LHCN-M2 (cell line): ENCODE data around the gene EBF3. TPM values are rescaled to one million over a fixed set of nuclear protein-coding genes. Genes with fewer than 3 reads are reported as not detected.
"Not testable (repeated sequence)": the region's sequence is repeated elsewhere in the genome, so short reads cannot be mapped to it uniquely, and the experiment has no call there.

Experiments used
- DNase-seq: peaks from one replicate; pipeline ENCODE4 v3.0.0-alpha.2; 2012; ENCODE audit warnings: low read depth
- total RNA-seq: library from RNA; depleted of rRNA; stranded (reverse); fragments of >200 nt; gene quantifications from 2 replicates; pipeline ENCODE4 v1.2.3, GENCODE V29; 2014

Gene EBF3
- total RNA-seq, 1 experiment from 2014 or later = 45.2 TPM

DNA sequence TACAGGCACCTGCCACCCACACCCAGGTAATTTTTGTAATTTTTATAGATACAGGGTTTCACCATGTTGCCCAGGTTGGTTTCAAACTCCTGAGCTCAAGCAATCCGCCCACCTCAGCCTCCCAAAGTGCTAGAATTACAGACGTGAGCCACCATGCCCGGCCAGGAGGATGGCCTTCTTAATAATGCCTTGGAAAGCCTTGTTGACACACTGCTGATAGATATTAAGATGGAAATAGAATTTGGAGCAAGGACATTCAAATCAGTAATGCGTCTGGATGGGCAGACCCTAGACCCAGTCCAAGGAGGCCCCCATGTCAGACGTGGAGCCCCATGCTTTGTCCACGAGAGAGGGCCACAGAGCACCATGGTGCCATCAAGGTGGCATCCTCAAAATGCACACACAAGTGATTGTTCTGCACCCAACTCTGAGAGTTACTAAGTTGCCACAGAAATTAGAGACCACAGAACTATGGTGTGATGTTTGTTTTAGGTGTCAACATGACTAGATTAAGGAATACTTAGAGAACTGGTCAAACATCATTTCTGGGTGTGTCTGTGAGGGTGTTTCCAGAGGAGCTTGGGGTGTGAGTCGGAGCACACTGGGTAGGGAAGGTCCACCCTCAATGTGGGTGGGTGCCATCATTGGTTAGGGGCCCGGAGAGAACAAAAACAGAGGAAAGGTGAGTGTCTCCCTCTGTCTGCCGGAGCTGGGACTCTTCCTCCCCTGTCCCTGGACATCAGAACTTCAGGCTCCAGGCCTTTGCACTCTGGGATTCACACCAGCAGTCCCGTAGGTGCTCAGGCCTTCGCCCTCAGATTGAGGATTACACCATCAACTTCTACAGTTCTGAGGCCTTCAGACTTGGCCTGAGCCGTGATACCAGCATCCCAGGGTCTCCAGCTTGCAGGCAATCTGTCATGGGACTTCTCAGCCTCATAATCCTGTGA is 34.5 kb downstream of the EBF3 start:
- DNase-seq = no peak

- no peak for DNase-seq
Measured at GRCh38 chr10:129927351-129928120, 36.5 kb downstream of the EBF3 start.

DNA sequence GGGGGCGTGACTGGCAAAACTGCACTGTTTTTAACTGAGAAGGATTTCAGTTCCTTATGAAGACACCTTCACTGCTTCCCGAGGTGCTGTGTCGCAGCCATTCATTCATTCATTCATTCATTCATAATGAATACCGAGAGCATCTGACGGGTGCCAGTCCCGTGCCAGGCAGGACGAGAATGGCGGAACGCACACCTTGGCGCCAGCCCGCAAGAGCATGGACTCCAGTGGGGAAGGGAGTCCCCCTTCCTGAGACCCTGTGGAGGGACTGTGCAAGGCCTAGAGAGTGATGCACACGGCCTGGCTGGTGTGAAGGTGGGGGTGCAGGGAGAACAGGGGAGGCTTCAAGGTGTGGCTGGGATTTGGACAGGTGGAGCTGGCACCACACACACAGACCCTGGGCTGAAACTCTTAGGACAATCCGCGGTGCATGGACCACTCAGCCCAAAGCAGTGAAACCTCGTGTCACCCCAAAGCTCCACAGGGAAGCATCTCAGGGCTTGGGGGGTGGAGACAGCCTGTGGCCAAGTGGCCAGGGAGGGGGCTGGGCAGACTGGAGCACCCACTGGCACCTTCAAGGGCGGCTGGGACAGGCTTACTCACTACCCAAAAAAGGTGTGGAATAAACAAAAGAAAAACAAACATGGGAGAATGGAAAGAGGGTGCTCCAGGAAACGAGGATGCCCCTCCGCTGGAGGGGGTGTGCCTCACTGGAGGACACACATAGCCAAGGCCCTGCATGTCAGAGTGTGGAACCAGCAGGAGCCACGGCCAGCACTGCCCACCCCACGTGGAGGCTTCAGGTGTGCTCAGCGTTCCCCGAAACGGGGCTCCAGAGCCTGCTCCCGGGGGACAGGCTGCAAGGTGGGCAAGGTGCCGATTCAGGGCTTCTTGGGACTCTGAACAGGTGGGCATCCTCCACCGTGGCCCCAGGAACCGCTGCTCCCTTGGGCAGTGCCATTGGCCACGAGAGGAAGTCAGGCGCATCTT is 37.7 kb downstream of the EBF3 start:
- DNase-seq = no peak

- DNase-seq = no peak
Measured at GRCh38 chr10:129924375-129925085, 39.5 kb downstream of the EBF3 start.

- no peak for DNase-seq
Measured at GRCh38 chr10:129922598-129923123, 41.4 kb downstream of the EBF3 start.

GRCh38 chr10:129921801-129922597 is 42.1 kb downstream of the EBF3 start:
- DNase-seq = no peak

DNA sequence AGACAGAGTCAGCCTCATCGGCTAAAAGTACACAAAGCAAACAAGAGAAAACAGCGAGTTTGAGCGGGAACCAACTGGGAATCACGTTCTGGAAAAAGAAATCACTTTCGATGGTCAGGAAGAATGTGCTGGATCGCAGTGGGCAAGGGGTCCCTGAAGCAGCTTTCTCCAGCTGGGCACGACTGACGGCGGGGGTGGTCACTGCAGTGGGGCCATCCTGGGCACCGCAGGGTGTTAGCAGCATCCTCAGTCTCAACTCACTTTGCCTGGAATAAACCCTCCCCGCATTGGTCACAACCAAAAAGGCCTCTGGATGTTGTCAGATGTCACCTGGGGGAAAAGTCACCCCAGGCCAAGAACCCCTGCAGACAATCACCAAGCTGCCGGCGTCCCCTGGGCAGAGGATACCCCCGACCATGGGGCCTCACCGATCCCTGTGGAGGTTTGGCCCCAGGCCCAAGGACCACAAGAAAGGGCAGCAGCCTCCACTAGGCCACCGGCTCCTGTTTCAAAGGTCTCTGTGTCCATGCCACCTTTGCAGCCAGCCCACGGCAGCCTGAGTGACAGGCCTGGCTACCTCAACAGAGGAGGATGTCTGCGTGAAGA is 42.9 kb downstream of the EBF3 start:
- DNase-seq = no peak

DNA sequence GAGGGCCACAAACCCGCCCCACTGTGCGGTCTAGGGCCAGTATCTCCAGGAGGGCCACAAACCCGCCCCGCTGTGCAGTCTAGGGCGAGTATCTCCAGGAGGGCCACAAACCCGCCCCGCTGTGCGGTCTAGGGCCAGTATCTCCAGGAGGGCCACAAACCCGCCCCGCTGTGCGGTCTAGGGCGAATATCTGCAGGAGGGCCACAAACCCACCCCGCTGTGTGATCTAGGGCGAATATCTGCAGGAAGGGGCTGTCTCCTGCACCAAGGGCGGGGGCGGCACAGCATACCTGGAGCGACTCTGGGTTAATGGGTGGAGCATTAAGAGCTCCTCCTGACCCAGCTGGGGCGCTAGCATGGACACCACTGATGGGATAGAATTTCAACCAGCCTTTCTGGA is 43.9 kb downstream of the EBF3 start:
- DNase-seq = not testable (repeated sequence)

GRCh38 chr10:129919358-129919757 is 44.7 kb downstream of the EBF3 start:
- DNase-seq = no peak

DNA sequence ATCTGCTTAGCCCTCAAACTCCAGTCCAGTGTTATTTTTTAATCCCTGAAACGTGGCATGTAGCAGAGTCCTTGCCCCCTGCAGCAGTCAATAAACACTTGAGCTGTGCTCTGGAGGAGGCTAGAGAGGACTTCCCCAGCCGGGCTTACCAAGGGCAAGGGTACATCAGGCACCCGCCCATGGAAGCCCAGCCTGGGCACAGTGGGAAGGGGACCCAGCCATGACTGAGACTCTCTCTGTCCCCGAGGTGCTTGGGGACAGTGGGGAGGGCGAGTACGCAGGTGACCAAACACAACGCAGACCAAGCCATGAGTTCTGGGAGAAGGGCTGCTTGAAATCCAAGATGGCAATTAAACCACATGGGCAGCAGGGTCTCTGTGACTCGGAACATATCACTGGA is 45.2 kb downstream of the EBF3 start:
- no peak for DNase-seq

DNA sequence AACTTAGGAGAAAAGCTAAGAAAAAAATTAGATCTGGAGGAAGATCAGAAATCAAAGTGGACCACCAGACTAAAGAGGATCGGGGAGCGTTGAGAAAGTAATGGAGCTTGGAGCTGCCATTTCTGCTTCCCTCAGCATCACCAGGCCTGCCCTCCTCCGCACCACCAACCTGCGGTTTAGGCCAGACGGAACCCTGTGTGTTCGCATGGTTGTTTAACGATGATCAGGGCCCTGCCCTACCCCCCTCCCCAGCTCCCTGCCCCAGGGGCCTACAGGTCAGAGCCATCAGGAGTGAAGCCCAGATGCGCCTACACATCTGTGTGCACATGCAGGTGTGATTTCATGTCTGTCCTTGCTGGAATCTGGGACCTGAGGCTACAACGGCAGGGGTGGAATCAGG is 45.7 kb downstream of the EBF3 start:
- no peak for DNase-seq

DNA sequence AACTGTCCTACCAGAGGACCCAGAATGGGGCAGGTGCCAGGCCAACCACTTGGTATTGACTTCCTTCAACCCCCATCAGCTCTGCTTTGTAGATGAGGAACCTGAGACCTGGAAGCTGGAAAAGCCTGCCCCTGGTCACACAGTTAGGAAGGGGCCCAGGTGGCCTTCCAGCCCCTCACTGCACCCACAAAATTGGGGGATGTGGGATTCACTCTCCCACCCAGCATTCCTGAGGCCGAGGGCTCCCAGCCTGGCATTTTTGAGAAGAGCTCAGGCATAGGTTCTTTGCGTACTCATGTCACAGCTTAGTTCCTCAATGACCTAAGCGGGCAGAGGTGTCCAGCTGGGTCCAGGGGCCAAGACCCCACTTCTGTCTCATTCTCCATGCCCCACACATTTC is 46.1 kb downstream of the EBF3 start:
- no peak for DNase-seq

GRCh38 chr10:129916506-129916995 is 47.5 kb downstream of the EBF3 start:
- no peak for DNase-seq

DNA sequence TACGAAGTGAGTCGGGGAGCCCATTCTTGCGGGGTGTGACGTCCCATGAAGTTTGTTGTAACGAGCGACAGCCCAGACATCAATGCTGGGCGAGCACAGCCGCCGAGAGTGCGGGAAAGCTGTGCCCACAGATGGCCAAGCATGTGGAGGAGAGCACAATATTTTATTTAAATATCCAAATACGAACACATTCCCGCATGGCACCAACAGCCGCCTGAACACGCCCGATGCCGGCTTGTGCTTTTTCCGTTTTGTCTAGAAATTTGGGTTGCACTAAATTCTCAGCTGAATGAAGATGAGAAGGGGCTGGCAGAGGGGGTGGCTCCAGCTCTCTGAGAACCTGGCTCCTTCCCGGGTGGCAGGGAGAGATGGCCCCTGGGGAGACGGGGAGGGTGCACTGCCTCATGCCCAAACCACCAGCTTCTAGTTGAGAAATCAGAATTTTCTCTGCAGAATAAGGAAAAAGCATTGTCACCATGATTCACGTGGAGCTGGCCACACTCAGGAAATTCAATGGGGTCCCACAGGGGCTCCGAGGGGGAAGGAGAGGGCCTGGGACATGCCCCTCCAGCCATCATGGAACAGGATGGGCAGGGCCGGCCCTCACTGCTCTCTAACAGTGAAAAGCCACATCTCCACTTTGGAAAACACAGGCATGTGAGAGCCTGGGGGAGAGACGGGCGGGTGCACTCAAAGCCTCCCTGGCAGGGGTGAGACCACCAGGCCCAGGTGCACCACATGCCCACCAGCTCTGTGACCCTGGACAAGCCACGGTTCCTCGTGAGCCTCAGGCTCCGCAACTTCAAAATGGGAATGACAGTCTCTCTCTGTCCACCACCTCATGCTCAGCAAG is 48.3 kb downstream of the EBF3 start:
- DNase-seq = no peak

GRCh38 chr10:129914960-129915359 is 49.1 kb downstream of the EBF3 start:
- DNase-seq = no peak

DNA sequence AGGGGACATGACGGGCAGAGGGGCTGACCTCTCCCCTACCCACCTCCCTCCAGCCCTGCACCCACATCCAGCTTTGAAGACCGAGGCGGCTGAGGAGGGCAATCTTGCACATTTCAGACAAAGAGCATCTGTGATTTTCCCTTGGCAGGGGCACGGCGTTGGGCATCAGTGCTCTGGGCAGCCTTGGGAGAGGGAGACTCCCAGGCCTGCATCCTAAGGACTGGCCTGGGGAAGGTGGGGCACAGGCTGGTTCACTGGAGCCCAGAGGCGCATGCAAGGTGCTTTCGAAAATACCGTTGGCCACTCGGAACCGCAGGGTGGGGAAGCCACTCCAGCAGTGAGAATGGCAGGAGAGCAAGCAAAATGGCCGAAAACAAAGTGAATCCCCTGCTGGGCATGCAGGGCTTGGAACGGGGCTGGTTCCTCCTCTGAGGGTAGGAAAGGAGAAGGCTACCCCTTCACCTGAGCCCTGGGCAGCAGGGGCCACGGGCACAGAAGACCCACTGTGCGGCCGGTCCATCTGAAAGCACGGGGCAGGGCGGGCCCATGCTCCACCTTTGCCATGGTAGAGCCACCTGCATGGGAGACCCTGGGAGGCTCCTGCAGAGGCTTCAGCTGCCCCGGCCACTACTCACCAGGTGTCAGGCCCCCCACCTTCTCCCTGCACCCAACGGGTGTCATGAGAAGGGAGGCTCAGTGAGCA is 49.8 kb downstream of the EBF3 start:
- no peak for DNase-seq

DNA sequence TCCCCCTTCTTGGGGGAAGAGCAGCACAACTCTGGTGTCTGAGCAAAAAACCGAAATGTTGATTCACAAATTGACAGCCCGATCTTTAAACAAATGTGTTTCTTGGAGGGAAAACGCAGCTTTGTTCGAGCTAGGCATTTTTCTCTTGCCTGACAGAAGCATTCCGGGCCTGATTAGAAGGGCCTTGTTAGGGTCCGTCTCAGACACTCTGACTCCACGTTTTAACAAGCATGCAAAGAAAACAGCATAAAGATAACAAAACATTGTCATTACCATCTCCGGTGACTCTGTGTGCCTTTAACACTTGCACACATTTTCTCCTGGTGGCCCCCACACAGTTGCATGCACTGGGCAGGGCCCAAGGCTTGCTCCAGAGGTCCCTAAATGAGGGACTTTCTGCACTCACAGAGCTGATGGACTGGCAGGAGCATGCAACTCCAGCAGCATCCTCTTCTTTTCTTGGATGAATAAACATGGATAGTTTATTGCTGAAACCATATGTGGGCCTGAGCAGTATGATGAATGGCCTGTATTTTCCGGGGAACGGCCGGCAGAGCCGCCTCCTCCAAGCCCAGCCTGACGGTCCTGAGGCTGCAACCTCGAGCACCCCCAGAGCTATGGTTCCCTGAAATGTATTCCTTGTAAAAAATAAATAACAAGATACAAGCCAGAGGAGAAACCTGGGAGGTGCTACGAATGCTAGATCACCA is 50.9 kb downstream of the EBF3 start:
- no peak for DNase-seq
